Stimulated activated CD8-positive, alpha-beta memory T cell treated with anti-CD3 and anti-CD28 coated beads, Interleukin-4, amount 100 ng/mL, for 48 hours (primary cell): ENCODE data around the gene EPB41L4B.
"Not testable (repeated sequence)": the region's sequence is repeated elsewhere in the genome, so short reads cannot be mapped to it uniquely, and the experiment has no call there.

Experiments used
- DNase-seq: peaks from one replicate; pipeline ENCODE4 v3.0.0-alpha.2; 2020

Gene EPB41L4B

GRCh38 chr9:109241207-109241606, 79.7 kb downstream of the EPB41L4B start:
- DNase-seq: no peak

- no peak for DNase-seq
These were observed 81.6 kb downstream of the EPB41L4B start for GRCh38 chr9:109239240-109239639.

GRCh38 chr9:109238655-109239054, 82.2 kb downstream of the EPB41L4B start:
- no peak for DNase-seq

- no peak for DNase-seq
These were observed 82.7 kb downstream of the EPB41L4B start for GRCh38 chr9:109238125-109238524.

GRCh38 chr9:109232449-109233237, 88.2 kb downstream of the EPB41L4B start:
- DNase-seq: no peak

GRCh38 chr9:109231593-109231992, 89.3 kb downstream of the EPB41L4B start:
- no peak for DNase-seq

DNA sequence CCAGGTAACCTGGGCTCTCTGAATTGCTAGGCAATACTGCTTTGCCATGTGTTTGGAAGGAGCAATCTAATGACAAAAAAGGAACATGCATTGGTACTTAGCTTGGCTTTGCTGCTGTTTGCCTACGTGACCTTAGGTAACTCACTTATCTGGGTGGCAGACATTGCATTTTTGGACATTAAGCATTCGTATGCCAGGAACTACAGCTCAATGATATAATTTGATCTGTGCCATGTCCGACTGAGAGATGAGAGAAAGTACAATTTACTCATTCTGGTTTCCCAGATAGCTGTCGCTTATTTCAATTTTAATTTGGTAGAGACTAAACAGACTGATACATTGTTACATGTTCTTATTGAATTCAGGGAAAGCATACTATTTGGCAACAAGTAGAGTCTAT, 90.6 kb downstream of the EPB41L4B start:
- DNase-seq: no peak

DNA sequence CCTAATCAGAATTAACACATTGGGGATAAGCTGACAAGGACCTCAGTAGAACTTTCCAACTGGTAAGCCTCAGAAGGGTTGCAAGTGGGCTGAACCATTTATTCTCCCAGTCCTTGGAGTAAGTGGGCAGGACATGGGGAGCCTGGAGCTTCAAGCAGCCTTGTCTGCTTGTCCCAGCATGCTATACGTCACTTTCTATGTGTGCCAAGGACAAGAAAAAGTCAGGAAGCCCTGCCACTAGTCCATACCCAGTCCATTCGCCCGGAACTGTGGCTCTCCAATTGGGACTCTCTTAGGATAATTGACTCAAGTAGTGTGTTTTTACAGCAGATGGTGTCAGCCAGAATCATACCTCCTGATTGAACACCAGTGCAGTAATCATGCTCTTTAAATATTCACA, 91.2 kb downstream of the EPB41L4B start:
- DNase-seq: no peak

GRCh38 chr9:109228093-109228642, 92.7 kb downstream of the EPB41L4B start:
- DNase-seq: no peak

GRCh38 chr9:109225629-109226028, 95.2 kb downstream of the EPB41L4B start:
- no peak for DNase-seq

GRCh38 chr9:109224751-109225150, 96.1 kb downstream of the EPB41L4B start:
- DNase-seq: no peak

GRCh38 chr9:109218242-109218641, 102.6 kb downstream of the EPB41L4B start:
- not testable (repeated sequence) for DNase-seq

DNA sequence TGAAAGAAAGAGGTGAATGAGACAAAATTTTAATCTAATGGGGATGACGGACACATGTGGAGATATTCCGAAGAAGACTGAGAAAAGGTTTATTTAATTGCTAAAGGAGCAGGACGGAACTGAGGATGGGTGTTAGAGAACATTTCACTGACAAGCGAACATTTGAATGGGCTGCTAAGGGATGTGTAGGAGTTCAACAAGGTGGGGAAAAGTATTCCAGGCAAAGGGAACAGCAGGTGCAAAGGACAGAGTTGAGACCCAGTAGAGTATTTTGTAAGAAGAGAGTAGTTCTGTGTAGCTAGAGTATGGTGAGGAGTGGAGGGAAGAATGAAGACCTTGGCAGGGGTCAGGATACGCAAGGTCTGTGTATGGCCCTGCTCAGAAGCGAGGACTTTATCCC, 106.4 kb downstream of the EPB41L4B start:
- DNase-seq: no peak

DNA sequence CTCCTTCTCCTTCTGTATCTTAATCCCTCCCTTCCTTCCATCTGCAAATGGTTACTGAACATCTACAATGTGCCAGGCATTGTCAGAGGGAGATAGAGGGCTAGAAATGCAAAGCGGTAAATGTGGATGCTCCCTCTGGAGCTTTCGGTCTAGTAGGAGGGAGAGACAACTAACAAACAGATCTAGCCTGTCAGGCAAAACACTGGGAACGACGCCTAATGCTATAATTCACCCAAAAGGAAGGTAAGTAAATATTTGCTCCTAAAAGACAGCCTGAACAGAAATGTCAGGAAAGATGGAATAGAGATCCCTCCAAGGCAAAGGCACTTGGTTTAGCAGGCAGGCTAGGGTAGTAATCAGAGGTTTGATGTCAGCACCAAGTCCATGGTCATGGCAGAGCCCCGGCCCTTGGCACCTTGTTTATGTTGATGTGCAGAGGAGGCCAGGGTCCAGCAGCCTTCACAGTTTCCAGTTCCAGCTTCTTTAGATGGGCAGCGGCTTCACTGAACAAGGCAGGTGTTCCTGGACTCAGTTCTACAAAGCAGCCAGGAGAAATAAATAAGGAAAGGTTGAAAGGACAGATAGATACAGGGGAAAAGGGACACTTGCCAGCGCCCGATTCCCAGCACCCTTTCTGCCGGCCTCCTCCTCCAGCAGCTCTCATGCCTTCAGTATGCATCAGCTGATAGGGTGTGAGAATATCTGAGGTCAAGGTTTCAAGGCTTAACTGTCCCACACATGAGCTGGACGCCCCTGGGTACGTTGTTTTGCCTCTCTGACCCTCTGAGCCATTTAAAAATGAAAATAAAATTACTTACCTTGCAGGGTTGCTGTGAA, 107.4 kb downstream of the EPB41L4B start:
- DNase-seq: no peak

- DNase-seq: no peak
These were observed 108.1 kb downstream of the EPB41L4B start for GRCh38 chr9:109212768-109213167.

DNA sequence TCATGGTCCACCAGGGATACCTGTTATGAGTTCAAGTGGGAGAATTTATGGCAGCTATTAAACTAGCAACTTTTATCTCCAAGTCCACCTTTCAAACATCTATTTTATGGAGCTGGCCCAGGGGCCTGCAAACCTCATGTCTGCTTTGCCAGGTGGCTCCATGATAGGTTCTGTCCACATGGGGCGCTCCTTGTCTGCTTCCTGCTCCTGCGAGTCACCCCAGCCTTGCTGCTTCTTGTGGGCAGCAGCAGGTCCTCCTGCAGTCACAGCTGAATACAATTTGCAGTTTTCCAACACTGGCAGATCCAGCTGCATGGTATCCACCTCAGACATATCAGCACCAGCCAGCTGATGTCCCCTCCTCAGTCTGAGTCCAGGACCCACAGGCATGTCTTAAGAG, 114.2 kb downstream of the EPB41L4B start:
- no peak for DNase-seq

DNA sequence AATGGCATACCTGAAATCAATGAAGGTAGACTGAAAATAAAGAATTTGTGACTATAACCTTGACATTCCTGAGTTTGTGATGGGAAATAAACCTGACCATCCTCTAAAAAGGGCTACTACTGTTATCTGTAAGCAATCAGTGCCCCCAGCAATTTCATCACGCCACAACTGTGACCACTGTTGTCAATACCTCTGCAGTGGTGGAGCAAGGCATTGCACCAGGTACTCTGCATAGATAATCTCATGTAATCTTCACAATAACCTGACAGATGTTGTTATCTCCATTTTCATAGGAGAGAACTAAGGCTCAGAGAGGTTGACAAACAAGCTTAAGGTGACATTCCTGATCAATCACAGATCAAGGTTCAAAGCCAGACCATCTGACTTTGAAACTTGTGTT, 115.3 kb downstream of the EPB41L4B start:
- DNase-seq: no peak

GRCh38 chr9:109203761-109204360, 117.0 kb downstream of the EPB41L4B start:
- DNase-seq: no peak

- DNase-seq: no peak
These were observed 121.2 kb downstream of the EPB41L4B start for GRCh38 chr9:109199676-109200075.

GRCh38 chr9:109198736-109199382, 122.0 kb downstream of the EPB41L4B start:
- no peak for DNase-seq

GRCh38 chr9:109193974-109194556, 126.8 kb downstream of the EPB41L4B start:
- DNase-seq: no peak

- no peak for DNase-seq
These were observed 128.0 kb downstream of the EPB41L4B start for GRCh38 chr9:109192732-109193361.
